Activated T-cell treated with anti-CD3 and anti-CD28 coated beads for 24 hours (primary cell): Measurements from ENCODE around the gene BIK.
"Not testable (repeated sequence)": the region's sequence is repeated elsewhere in the genome, so short reads cannot be mapped to it uniquely, and the experiment has no call there.

Experiments used
- DNase-seq: peaks from one replicate; pipeline ENCODE4 v3.0.0-alpha.2; 2020; ENCODE audit warnings: low read depth

Gene BIK

GRCh38 chr22:43104950-43105349 is 5.6 kb upstream of the BIK start:
- not testable (repeated sequence) for DNase-seq

- no peak for DNase-seq
Observed at GRCh38 chr22:43106302-43106701, 4.2 kb upstream of the BIK start.

GRCh38 chr22:43109511-43109910 is 1.0 kb upstream of the BIK start:
- DNase-seq = no peak

GRCh38 chr22:43109921-43110443 is 568 bp upstream of the BIK start:
- no peak for DNase-seq

GRCh38 chr22:43110927-43111623 is 525 bp downstream of the BIK start:
- DNase-seq = peak; percentile 8

- DNase-seq = no peak
Observed at GRCh38 chr22:43113526-43114251, 3.1 kb downstream of the BIK start.

- no peak for DNase-seq
Observed at GRCh38 chr22:43114958-43115357, 4.4 kb downstream of the BIK start.

- DNase-seq = no peak
Observed at GRCh38 chr22:43116932-43117331, 6.4 kb downstream of the BIK start.

GRCh38 chr22:43118024-43118849 is 7.7 kb downstream of the BIK start:
- no peak for DNase-seq

GRCh38 chr22:43118953-43119458 is 8.5 kb downstream of the BIK start:
- DNase-seq = no peak

GRCh38 chr22:43126501-43127165 is 16.1 kb downstream of the BIK start:
- no peak for DNase-seq

GRCh38 chr22:43127166-43127908 is 16.8 kb downstream of the BIK start:
- DNase-seq = no peak

- DNase-seq = no peak
Observed at GRCh38 chr22:43128116-43128515, 17.6 kb downstream of the BIK start.

- no peak for DNase-seq
Observed at GRCh38 chr22:43128928-43129424, 18.4 kb downstream of the BIK start.

- DNase-seq = no peak
Observed at GRCh38 chr22:43129426-43130425, 19.2 kb downstream of the BIK start.

- no peak for DNase-seq
Observed at GRCh38 chr22:43131773-43132501, 21.4 kb downstream of the BIK start.

- no peak for DNase-seq
Observed at GRCh38 chr22:43133401-43133800, 22.9 kb downstream of the BIK start.

- DNase-seq = no peak
Observed at GRCh38 chr22:43134553-43134952, 24.0 kb downstream of the BIK start.

- no peak for DNase-seq
Observed at GRCh38 chr22:43135565-43135964, 25.0 kb downstream of the BIK start.
